ELF-1 (cell line): Measurements from ENCODE around the gene DMKN.
"Not testable (repeated sequence)": the region's sequence is repeated elsewhere in the genome, so short reads cannot be mapped to it uniquely, and the experiment has no call there.

ENCODE experiments used
- DNase-seq: peaks from one replicate; pipeline ENCODE4 v3.0.0-alpha.2; 2016; ENCODE audit warnings: low read depth, low spot score

The DMKN gene

DNA sequence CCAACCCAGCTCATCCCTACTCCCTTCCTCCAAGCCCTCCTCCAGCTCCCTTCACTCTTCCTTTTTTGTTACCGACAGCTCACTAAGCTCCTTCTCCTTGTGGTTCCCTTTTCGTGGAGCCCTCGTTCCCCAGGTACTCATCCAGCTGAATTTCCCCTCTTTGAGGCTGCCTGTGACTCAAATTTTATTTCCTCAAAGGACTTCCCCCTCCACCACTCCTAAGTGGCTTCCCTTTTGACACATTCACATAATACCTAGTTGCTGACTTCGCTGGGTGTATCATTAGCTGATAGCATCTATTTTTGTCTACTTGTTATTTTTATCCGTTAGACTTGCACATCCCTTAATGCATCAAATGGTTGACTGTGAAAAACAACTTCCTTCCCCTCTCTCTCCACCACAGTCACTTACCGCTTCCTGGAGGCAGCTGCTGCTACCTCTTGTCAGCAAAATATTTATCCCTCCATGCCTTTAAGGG lies 50.9 kb downstream of the DMKN start:
- no peak for DNase-seq

GRCh38 chr19:35461788-35462187 lies 51.7 kb downstream of the DMKN start:
- DNase-seq = not testable (repeated sequence)

DNA sequence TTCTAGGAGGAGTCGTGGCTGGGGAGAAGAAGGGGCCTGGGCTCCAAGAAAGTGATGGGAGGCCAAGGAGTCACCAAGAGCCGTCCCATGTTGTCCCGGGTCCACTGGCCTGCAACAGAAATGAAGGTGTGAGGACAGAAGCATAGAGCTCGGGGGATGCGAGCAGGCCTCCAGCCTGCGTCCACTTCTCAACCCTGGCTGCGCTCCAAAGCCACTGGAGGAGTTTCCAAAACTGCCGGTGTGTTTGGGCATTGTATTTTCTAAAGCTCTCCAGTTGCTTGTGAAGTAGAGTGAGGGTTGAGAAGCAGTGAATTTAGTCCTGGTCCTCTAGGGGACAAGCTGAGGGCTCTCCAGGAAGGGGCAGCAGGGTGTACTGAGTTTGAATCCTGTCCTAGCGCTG lies 52.4 kb downstream of the DMKN start:
- no peak for DNase-seq

DNA sequence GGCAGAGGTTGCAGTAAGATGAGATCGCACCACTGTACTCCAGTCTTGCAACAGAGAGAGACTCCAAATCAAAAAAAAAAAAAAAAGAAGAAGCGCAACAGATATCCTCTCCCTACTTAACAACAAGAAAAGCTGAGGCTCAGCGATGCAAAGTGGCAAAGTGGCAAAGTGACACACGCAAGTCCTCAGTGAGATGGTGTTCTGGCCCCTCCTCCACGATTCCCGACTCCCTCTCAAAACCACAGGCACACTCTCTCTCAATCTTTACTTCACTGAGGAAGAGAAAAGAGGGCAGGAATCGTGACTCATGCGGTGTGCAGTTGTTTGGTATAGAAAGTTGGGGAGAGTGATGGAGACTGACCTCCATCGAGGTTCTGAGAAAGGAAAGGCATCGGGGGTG lies 52.8 kb downstream of the DMKN start:
- DNase-seq = no peak

- DNase-seq = no peak
Observed at GRCh38 chr19:35459414-35460082, 53.9 kb downstream of the DMKN start.

DNA sequence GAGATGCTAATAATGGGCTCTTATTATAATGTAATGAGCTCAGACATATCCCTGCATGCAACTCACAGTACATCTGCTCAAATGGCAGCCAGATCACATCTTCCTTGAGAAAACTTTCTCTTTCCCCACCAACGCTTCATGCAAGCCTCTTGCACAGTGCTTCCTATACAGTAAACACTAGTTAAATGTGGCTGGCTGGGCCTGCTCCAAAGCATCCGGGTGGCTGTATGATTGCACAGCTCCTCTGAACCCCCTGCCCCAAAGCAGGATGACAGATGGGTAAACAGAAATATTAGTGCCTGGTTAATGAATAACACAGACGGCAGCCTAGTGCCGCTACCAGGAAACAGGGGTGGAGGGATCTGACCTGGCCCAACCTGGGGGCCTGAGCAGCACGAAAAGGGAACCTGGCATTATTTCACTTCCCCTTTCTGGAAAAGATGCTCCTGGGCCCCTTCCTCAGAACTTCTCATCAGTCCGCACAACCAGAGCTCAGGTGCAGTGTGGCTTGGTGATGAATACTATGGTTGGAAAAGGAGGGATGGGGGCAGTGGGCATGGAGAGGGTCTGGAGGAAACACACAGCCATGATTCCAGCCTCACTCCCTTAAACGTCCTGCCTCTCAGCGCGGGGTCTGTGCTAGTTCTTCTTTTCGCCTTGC lies 54.6 kb downstream of the DMKN start:
- DNase-seq = no peak

GRCh38 chr19:35458192-35458591 lies 55.3 kb downstream of the DMKN start:
- no peak for DNase-seq

GRCh38 chr19:35457173-35457572 lies 56.3 kb downstream of the DMKN start:
- no peak for DNase-seq

GRCh38 chr19:35455616-35456201 lies 57.7 kb downstream of the DMKN start:
- no peak for DNase-seq

- DNase-seq = no peak
Observed at GRCh38 chr19:35454663-35455062, 58.8 kb downstream of the DMKN start.

- DNase-seq = no peak
Observed at GRCh38 chr19:35451338-35452096, 61.9 kb downstream of the DMKN start.

DNA sequence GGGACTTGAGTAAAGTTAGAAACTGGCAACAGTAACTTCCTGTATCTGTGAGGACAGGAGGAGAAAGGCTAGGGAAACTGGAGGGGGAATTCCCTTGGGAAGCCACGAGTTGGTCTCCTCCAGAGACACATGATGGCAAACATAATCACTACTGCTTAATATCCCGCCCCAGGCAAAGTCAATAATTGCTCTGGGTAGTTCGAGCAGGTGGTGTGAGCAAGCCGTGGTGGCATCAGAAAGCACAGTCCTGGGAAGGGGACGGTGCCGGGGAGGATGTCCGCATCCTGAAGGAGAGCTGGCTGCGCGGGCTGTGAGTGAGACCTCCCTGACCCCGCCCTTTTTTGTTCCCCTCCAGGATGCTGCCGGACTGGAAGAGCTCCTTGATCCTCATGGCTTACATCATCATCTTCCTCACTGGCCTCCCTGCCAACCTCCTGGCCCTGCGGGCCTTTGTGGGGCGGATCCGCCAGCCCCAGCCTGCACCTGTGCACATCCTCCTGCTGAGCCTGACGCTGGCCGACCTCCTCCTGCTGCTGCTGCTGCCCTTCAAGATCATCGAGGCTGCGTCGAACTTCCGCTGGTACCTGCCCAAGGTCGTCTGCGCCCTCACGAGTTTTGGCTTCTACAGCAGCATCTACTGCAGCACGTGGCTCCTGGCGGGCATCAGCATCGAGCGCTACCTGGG lies 63.9 kb downstream of the DMKN start:
- peak; percentile 20 for DNase-seq

DNA sequence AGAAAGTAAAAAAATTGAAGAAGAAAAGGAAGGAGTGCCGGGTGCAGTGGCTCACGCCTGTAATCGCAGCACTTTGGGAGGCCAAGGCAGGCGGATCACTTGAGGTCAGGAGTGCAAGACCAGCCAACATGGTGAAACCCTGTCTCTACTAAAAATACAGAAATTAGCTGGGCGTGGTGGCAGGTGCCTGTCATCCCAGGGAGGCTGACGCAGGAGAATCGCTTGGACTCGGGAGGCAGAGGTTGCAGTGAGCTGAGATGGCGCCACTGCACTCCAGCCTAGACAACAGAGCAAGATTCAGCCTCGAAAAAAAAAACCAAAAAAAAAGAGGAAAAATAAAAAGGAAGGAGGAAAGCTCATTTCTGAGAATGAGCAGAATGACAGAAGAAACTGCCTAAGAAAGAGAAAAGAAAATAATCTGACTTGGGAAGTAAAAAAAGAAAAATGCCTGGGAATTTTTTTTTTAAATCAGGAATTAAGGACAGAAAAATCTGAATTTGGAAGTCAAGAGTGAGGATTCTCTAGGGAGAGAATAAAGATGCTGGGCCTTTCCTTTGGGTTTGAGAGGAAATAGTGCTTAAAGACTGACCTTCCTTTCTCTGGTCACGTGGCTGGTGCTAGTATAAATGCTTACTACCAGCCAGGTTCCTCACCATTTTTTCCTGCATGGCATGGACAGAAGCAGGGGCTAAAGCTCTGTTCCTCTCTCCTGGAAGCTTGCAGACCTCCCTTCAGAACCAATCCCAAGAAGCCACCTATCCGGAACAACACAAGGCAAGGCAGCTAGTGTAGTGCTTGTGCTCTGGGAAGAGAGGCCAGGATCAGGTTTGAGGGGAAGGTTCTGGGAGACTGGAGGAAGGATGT lies 65.6 kb downstream of the DMKN start, which contains the start of gene FFAR2:
Gene FFAR2, plus strand, starts transcription at position 652 of the 864 bp plus-strand sequence. CDS start 1,458 bp downstream, outside the sequence.
- no peak for DNase-seq
